Neutrophil (primary cell): ENCODE results near the gene UTY.

Experiments
- H3K27ac ChIP-seq: fragments of 200-600 bp; sonication (generic); 2 replicates; pipeline ENCODE4 v1.5.1; 2016; ENCODE audit warnings: mild to moderate bottlenecking, moderate library complexity
- H3K27me3 ChIP-seq: fragments of 200-600 bp; sonication (generic); 2 replicates; pipeline ENCODE4 v1.6.0; 2016; ENCODE audit warnings: mild to moderate bottlenecking
- H3K36me3 ChIP-seq: fragments of 200-600 bp; sonication (generic); 2 replicates; pipeline ENCODE4 v1.5.1; 2017
- H3K4me1 ChIP-seq, 2 experiments: fragments of 200-600 bp in 1 of 2; sonication (generic) in 1 of 2; 1 replicate in 1 of 2; 2 replicates in 1 of 2; pipeline versions ENCODE4 v1.5.1 to v1.6.1; 2013 to 2016; ENCODE audit warnings: low read depth in 1 of 2, low read length in 1 of 2, mild to moderate bottlenecking in 1 of 2, moderate library complexity in 1 of 2; ENCODE audit not compliant: control insufficient read depth in 1 of 2, insufficient read depth in 1 of 2
- H3K4me3 ChIP-seq, 2 experiments: fragments of 200-600 bp in 1 of 2; sonication (generic) in 1 of 2; 1 replicate in 1 of 2; 2 replicates in 1 of 2; pipeline ENCODE4 v1.5.1; 2013 to 2016; ENCODE audit warnings: low read depth in 1 of 2, low read length in 1 of 2, mild to moderate bottlenecking in 1 of 2, moderate library complexity in 1 of 2
- H3K9me3 ChIP-seq: fragments of 200-600 bp; sonication (generic); 2 replicates; pipeline ENCODE4 v1.5.1; 2016
- TF ChIP-seq, protein P1 (sequence below): fragments of 200-600 bp; sonication (generic); IDR thresholded peaks from 2 replicates; pipeline ENCODE4 v1.5.1; 2016; ENCODE audit warnings: antibody characterized with exemption

The UTY gene

DNA sequence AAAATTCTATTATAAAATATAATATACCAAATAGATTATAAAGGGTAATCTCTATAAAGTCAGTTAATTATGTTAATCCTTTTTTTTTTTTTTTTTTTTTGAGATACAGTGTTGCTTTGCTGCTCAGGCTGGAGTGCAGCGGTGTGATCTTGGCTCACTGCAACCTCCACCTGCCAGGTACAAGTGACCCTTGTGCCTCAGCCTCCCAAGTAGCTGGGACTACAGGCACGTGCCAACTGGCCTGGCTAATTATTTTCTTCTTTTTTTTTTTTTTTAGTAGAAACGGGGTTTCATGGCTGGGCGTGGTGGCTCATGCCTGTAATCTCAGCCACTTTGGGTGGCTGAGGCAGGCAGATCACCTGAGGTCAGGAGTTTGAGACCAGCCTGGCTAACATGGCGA, 141.9 kb downstream of the UTY start:
- Histone ChIP-seq H3K4me1 (peaks cover 0 to 18% of the 10 kb centered on the region in 2 experiments), H3K27ac (peak overlapping the region; percentile 67), H3K4me3 (no peak overlapping the region), H3K9me3 (no peaks in the 10 kb centered on the region), H3K27me3 (no peaks in the 10 kb centered on the region), H3K36me3 (peaks cover 14% of the 10 kb centered on the region)
- TF ChIP-seq, protein P1, sequence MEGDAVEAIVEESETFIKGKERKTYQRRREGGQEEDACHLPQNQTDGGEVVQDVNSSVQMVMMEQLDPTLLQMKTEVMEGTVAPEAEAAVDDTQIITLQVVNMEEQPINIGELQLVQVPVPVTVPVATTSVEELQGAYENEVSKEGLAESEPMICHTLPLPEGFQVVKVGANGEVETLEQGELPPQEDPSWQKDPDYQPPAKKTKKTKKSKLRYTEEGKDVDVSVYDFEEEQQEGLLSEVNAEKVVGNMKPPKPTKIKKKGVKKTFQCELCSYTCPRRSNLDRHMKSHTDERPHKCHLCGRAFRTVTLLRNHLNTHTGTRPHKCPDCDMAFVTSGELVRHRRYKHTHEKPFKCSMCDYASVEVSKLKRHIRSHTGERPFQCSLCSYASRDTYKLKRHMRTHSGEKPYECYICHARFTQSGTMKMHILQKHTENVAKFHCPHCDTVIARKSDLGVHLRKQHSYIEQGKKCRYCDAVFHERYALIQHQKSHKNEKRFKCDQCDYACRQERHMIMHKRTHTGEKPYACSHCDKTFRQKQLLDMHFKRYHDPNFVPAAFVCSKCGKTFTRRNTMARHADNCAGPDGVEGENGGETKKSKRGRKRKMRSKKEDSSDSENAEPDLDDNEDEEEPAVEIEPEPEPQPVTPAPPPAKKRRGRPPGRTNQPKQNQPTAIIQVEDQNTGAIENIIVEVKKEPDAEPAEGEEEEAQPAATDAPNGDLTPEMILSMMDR = no peak

DNA sequence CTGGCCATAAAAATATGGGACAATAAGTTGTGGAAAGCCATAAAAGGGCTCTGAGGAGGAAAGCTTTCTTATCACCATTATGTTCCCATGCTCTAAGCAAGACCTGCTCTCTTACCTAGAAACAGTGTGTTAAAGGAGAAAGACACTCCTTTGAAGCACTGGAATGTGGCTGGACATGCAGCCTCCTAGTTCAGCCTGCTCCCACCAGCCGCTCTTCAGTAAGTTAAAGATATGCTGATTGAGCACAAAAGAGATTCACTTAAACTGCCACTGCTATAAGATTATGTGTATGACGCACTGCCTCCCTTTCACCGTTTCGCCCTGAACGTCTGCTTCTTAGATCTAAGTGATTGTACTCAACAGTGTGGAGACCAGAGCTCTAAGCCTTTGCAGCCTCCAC, 146.0 kb downstream of the UTY start:
- Histone ChIP-seq H3K36me3 (peaks cover 14% of the 10 kb centered on the region), H3K9me3 (no peaks in the 10 kb centered on the region), H3K4me1 (peaks cover 0 to 7% of the 10 kb centered on the region in 2 experiments), H3K4me3 (no peak overlapping the region), H3K27me3 (no peaks in the 10 kb centered on the region), H3K27ac (no peak overlapping the region)
- TF ChIP-seq, protein P1 = no peak

DNA sequence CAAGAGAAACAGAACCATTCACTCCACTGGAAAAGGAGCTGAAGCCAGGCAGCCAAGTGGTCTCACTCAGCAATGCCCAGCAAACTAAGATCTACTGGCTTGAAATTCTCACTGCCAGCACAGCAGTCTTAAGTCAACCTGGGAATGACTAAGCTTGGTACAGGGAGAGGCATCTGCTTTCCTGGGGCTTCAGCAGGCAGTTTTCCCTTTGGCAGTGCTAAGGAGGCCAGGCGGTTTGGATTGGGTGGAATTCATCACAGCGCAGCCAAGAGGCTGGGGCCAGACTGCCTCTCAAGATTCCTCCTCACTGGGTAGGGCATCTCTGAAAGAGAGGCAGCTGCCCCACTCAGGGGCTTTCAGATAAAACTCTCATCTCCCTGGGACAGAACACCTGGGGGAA, 149.2 kb downstream of the UTY start:
- no peaks in the 10 kb centered on the region for H3K9me3 ChIP-seq
- H3K27ac ChIP-seq = no peak overlapping the region
- TF ChIP-seq, protein P1 = no peak
- no peak overlapping the region for H3K4me3 ChIP-seq
- H3K36me3 ChIP-seq = peaks cover 15% of the 10 kb centered on the region
- no peaks in the 10 kb centered on the region for H3K4me1 ChIP-seq
- no peaks in the 10 kb centered on the region for H3K27me3 ChIP-seq

DNA sequence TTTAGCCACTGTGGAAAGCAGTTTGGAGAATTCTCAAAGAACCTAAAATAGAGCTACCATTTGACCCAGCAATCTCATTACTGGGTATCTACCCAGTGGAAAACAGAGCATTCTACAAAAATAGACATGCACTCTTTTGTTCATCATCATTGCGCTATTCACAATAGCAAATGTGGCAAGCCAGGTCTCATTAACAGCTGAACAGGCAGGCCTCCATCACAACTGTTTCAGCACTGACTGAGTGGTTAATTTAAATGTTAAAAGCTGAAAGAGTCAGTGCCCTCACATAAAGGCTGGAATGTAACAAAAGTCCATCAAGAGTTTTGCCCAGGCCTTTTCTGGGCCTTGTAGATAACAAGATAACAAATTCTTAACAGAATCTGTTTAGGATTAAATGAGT, 166.9 kb downstream of the UTY start:
- TF ChIP-seq, protein P1 = no peak
- Histone ChIP-seq H3K27ac (no peak overlapping the region), H3K9me3 (no peaks in the 10 kb centered on the region), H3K36me3 (peaks cover 6% of the 10 kb centered on the region), H3K27me3 (no peaks in the 10 kb centered on the region), H3K4me1 (no peaks in the 10 kb centered on the region), H3K4me3 (no peak overlapping the region)

DNA sequence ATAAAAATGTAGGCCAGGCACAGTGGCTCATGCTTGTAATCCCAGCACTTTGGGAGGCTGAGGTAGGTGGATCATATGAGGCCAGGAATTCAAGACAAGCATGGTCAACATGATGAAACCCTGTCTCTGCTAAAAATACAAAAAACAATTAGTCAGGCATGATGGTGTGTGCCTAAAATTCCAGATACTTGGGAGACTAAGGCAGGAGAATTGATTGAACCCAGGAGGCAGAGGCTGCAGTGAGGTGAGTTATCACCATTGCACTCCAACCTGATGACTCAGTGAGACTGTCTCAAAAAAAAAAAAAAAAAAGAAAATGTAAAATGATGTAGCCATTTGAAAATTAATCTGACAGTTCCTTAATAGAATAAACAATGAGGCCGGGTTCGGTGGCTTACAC, 171.9 kb downstream of the UTY start:
- Histone ChIP-seq H3K4me1 (peaks cover 0 to 9% of the 10 kb centered on the region in 2 experiments), H3K27ac (no peak overlapping the region)
- TF ChIP-seq, protein P1 = no peak

DNA sequence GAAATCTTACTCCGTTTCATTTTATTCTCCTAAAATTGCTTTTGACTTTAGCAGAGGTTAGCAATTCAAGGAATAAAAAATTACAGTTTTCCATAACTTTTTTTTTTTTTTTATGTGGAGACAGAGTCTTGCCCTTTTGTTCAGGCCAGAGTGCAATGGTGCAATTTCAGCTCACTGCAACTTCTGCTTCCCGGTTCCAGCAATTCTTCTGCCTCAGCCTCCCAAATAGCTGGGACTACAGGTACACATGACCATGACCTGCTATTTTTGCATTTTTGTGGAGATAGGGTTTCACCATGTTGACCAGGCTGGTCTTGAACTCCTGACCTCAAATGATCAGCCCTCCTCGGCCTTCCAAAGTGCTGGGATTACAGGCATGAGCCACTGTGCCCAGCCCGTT, 179.0 kb downstream of the UTY start:
- Histone ChIP-seq H3K4me3 (no peak overlapping the region), H3K27me3 (no peaks in the 10 kb centered on the region), H3K36me3 (peaks cover 24% of the 10 kb centered on the region), H3K9me3 (no peaks in the 10 kb centered on the region), H3K27ac (no peak overlapping the region), H3K4me1 (peaks cover 0 to 9% of the 10 kb centered on the region in 2 experiments)
- TF ChIP-seq, protein P1 = no peak

More for the DNA sequence above, 171.9 kb downstream of the UTY start:
- Histone ChIP-seq H3K9me3 (no peaks in the 10 kb centered on the region), H3K27me3 (no peaks in the 10 kb centered on the region), H3K36me3 (peaks cover 3% of the 10 kb centered on the region), H3K4me3 (no peak overlapping the region)
